Upper lobe of right lung (tissue), 1 donor: ENCODE results near the gene SERPINA4. TPM values are rescaled to one million over a fixed set of nuclear protein-coding genes. Genes with fewer than 3 reads are reported as not detected.

Source experiments
- ATAC-seq: fragments of 200-7000 bp; cut with Tn5 transposase; one replicate; pipeline ENCODE4 v1.9.1; 2020; ENCODE audit warnings: mild to moderate bottlenecking, moderate library complexity
- DNase-seq: peaks from one replicate; pipeline ENCODE4 v3.0.0-alpha.2; 2020
- H3K27ac ChIP-seq: fragments of 200-600 bp; one replicate; pipeline ENCODE4 v1.8.0; 2022
- H3K27me3 ChIP-seq: fragments of 200-600 bp; one replicate; pipeline ENCODE4 v1.8.0; 2022; ENCODE audit warnings: mild to moderate bottlenecking
- H3K36me3 ChIP-seq: fragments of 200-600 bp; one replicate; pipeline ENCODE4 v1.8.0; 2022
- H3K4me1 ChIP-seq: fragments of 200-600 bp; one replicate; pipeline ENCODE4 v1.8.0; 2022
- H3K4me3 ChIP-seq: fragments of 200-600 bp; one replicate; pipeline ENCODE4 v1.8.0; 2022; ENCODE audit warnings: mild to moderate bottlenecking
- H3K9me3 ChIP-seq: fragments of 200-600 bp; one replicate; pipeline ENCODE4 v1.8.0; 2022
- CTCF ChIP-seq: fragments of 200-600 bp; IDR thresholded peaks from one replicate; pipeline ENCODE4 v1.8.0; 2022; ENCODE audit warnings: antibody characterized with exemption
- intact Hi-C: fragments of 100-400 bp; cut with DNase I; formaldehyde crosslinking; loops from one replicate; pipeline ENCODE4 v1.11.0; 2022
- total RNA-seq: library from RNA; stranded (reverse); fragmentation: NEBNext Ultra II Directional; extraction: Animal tissue kit (Norgen Biotek cat#: 25700); gene quantifications from one replicate; pipeline ENCODE4 v1.2.1, GENCODE V29; 2021
- donor health status: DM: no; HTN: yes; CAD: no; lungs with severe emphysema.

Gene SERPINA4
- total RNA-seq, 1 donor from 2014 or later, result not detected

GRCh38 chr14:94594441-94594840 lies 33.2 kb downstream of the SERPINA4 start:
- TF ChIP-seq CTCF, result no peak
- no peak for DNase-seq

GRCh38 chr14:94595912-94596311 lies 34.7 kb downstream of the SERPINA4 start:
- Histone ChIP-seq H3K27ac (no peak overlapping the region), H3K27me3 (no peaks in the 10 kb centered on the region), H3K4me1 (peaks cover 9% of the 10 kb centered on the region), H3K36me3 (no peaks in the 10 kb centered on the region), H3K4me3 (no peak overlapping the region), H3K9me3 (no peaks in the 10 kb centered on the region)
- no peak for ATAC-seq
- intact Hi-C loops, result no loop called here
- DNase-seq, result no peak
- TF ChIP-seq CTCF, result no peak

More at GRCh38 chr14:94594441-94594840, 33.2 kb downstream of the SERPINA4 start:
- no peak overlapping the region for H3K4me3 ChIP-seq
- ATAC-seq, result no peak
- no peak overlapping the region for H3K27ac ChIP-seq
- H3K27me3 ChIP-seq, result no peaks in the 10 kb centered on the region
- H3K9me3 ChIP-seq, result no peaks in the 10 kb centered on the region
- intact Hi-C loops, result no loop called here
- H3K4me1 ChIP-seq, result peaks cover 2% of the 10 kb centered on the region
- H3K36me3 ChIP-seq, result no peaks in the 10 kb centered on the region

- Histone ChIP-seq H3K4me3 (no peak overlapping the region), H3K9me3 (no peaks in the 10 kb centered on the region), H3K27ac (no peak overlapping the region), H3K27me3 (no peaks in the 10 kb centered on the region), H3K36me3 (no peaks in the 10 kb centered on the region), H3K4me1 (peaks cover 9% of the 10 kb centered on the region)
- DNase-seq (no peak), ATAC-seq (no peak)
- intact Hi-C loops, result no loop called here
- TF ChIP-seq CTCF, result no peak
Observed at GRCh38 chr14:94596361-94596760, 35.1 kb downstream of the SERPINA4 start.

GRCh38 chr14:94597788-94598187 lies 36.5 kb downstream of the SERPINA4 start:
- Histone ChIP-seq H3K27me3 (no peaks in the 10 kb centered on the region), H3K9me3 (no peaks in the 10 kb centered on the region), H3K4me1 (peaks cover 9% of the 10 kb centered on the region), H3K4me3 (no peak overlapping the region), H3K36me3 (no peaks in the 10 kb centered on the region), H3K27ac (no peak overlapping the region)
- ATAC-seq (no peak), DNase-seq (no peak)
- no peak for TF ChIP-seq CTCF
- intact Hi-C loops, result no loop called here

- H3K27ac ChIP-seq, result no peak overlapping the region
- intact Hi-C loops, result no loop called here
- H3K36me3 ChIP-seq, result no peaks in the 10 kb centered on the region
- no peaks in the 10 kb centered on the region for H3K27me3 ChIP-seq
- H3K9me3 ChIP-seq, result no peaks in the 10 kb centered on the region
- DNase-seq (no peak), ATAC-seq (no peak)
- H3K4me3 ChIP-seq, result no peak overlapping the region
- TF ChIP-seq CTCF, result no peak
- H3K4me1 ChIP-seq, result peaks cover 9% of the 10 kb centered on the region
Observed at GRCh38 chr14:94598506-94598815, 37.2 kb downstream of the SERPINA4 start.

- H3K4me3 ChIP-seq, result no peak overlapping the region
- TF ChIP-seq CTCF, result no peak
- DNase-seq, result no peak
Observed at GRCh38 chr14:94598816-94599655, 37.8 kb downstream of the SERPINA4 start.

More at GRCh38 chr14:94598816-94599655, 37.8 kb downstream of the SERPINA4 start:
- Histone ChIP-seq H3K4me1 (peaks cover 9% of the 10 kb centered on the region), H3K36me3 (no peaks in the 10 kb centered on the region), H3K9me3 (no peaks in the 10 kb centered on the region), H3K27me3 (no peaks in the 10 kb centered on the region), H3K27ac (peak overlapping the region; percentile 48)
- intact Hi-C loops, result no loop called here
- peak; percentile 66 for ATAC-seq
